ENCODE measurements around the gene TMED5.

Gene TMED5

GRCh38 chr1:93123201-93123783 lies 56.9 kb downstream of the TMED5 start:
- no peak for DNase-seq (ENCODE audit: low read depth)

GRCh38 chr1:93120614-93121013 lies 59.6 kb downstream of the TMED5 start:
- DNase-seq (ENCODE audit: low read depth), result no peak

GRCh38 chr1:93114391-93114790 lies 65.8 kb downstream of the TMED5 start:
- DNase-seq (ENCODE audit: low read depth), result no peak

- DNase-seq (ENCODE audit: low read depth), result no peak
Measured at GRCh38 chr1:93113127-93113526, 67.1 kb downstream of the TMED5 start.

- DNase-seq (ENCODE audit: low read depth), result no peak
Measured at GRCh38 chr1:93111561-93111960, 68.7 kb downstream of the TMED5 start.

GRCh38 chr1:93111065-93111464 lies 69.1 kb downstream of the TMED5 start:
- DNase-seq (ENCODE audit: low read depth), result no peak

GRCh38 chr1:93109578-93109977 lies 70.6 kb downstream of the TMED5 start:
- no peak for DNase-seq (ENCODE audit: low read depth)

- no peak for DNase-seq (ENCODE audit: low read depth)
Measured at GRCh38 chr1:93108335-93108734, 71.9 kb downstream of the TMED5 start.

GRCh38 chr1:93107395-93107794 lies 72.8 kb downstream of the TMED5 start:
- no peak for DNase-seq (ENCODE audit: low read depth)

- no peak for DNase-seq (ENCODE audit: low read depth)
Measured at GRCh38 chr1:93106226-93106625, 74.0 kb downstream of the TMED5 start.

- no peak for DNase-seq (ENCODE audit: low read depth)
Measured at GRCh38 chr1:93102142-93102541, 78.1 kb downstream of the TMED5 start.
